GM12873 (cell line): ENCODE measurements around the gene RGS17.

Experiments used
- TF ChIP-seq, protein P1 (sequence below): IDR thresholded peaks from 2 replicates; pipeline ENCODE4 v1.5.1; 2012; ENCODE audit warnings: low read depth, mild to moderate bottlenecking, moderate library complexity, low read length, control low read depth; ENCODE audit not compliant: insufficient read depth; ENCODE audit errors: missing control alignments

Gene RGS17

DNA sequence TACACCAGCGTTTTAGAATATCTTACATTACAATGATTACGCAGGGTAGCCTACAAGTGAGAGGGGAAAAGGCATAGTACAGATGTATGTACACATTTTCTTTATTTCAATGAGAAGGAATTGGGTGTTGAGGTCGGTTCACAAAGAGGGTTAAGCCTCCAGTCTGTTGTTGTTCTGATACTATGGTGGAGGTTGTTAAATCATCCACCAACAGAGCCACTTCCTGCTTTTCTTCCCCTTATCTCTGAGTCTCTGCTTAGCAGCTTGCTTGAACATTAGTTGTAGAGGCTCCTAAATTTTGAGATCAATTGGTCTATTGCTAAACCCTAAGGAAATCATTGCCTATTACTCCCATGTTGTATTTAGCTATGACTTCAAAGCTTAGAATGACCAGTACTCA is 7.3 kb downstream of the RGS17 start:
- TF ChIP-seq, protein P1, sequence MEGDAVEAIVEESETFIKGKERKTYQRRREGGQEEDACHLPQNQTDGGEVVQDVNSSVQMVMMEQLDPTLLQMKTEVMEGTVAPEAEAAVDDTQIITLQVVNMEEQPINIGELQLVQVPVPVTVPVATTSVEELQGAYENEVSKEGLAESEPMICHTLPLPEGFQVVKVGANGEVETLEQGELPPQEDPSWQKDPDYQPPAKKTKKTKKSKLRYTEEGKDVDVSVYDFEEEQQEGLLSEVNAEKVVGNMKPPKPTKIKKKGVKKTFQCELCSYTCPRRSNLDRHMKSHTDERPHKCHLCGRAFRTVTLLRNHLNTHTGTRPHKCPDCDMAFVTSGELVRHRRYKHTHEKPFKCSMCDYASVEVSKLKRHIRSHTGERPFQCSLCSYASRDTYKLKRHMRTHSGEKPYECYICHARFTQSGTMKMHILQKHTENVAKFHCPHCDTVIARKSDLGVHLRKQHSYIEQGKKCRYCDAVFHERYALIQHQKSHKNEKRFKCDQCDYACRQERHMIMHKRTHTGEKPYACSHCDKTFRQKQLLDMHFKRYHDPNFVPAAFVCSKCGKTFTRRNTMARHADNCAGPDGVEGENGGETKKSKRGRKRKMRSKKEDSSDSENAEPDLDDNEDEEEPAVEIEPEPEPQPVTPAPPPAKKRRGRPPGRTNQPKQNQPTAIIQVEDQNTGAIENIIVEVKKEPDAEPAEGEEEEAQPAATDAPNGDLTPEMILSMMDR: no peak

DNA sequence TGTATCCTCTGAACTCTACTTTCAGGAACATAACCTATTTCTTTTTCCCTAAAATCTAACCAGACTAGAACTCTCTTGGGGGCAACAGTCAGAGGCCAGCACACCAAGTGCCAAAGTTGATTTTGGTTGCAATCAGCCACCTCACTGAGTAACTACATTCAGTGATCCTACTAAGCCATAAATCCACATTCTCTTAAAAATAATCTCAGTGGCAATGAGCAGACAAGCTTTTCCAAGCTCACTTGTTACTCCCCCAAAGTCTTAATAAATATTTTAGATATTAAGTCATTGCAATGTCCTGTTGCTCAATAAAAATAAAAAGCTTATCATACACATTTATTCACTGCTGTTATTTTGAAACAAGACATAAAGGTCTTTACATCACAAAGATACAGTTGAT is 9.8 kb downstream of the RGS17 start:
- TF ChIP-seq, protein P1: no peak

DNA sequence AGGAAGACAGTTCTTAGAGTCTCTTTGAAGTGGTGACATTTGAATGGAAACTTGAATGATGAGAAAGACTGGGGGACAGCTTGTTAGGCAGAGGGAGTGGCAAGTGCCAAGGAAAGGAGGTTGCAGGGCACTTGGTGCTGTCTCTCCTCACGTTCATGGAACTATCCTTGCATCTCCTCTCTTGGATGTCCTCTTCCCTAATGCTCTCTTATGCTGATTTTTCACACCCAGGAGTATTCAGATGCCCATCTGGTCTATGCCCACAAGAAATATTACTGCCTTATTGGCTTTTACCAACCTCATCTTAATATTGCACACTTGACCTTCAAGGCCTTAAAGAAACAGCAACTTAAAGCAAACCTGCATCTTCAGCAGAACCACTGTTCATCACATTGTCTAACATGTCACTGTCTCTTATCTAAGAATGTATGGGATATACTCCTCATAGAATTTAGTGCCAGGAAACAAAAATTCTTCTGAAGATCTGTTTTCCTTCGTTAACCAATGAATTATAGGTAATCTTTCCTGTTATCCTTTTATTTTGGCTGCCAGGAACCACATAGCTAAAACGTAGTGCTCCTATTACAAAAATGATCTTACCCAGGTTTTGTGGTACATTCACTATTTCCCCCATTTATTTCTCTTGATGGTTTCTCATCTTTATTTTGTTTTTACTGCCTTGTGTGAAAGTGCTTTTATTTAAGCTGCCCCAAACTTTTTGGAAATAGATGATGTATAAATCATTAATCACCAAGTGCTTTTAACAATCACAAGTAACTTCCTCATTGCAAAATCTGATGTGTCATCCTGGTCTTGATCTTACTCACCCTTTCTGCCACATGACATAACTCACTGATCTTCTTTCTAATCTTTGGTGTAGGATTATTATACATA is 12.8 kb downstream of the RGS17 start:
- TF ChIP-seq, protein P1: no peak

DNA sequence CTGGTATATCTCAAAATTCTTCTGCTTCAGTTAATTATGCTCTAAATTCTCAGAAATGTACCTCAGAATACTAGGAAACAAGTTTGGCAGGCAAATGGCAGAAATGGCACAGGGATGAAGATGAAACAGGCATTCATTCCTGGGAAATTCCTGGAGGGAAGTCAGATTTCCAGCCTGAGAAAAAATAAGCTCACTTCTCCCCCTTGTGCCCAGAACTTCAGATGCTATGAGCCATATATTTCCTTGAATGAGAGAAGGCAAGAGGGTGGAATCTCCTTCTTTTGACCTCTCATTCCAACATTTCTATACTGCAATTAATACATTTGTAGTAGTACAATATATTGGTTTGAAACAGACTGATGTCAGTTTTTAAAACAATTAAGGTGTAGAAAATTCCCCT is 22.8 kb downstream of the RGS17 start:
- TF ChIP-seq, protein P1: no peak

DNA sequence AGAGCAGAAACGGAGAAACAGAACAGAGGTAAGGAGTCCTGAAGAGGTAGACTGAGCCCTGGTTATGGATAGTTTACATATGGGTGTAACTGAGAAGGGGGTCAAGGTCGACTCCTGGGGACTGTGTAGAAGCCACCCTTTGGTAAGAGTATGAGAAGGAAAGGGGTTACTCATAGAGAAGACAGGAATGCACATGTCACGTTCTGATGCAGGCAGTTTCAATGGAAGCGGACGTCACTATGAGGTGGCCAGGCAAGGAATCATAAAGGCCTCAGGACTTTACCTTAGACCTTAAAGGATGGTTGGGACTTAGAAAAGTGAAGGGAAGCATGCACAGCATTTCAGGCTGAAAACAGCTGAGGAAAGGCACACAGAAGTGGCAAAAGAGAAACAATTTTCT is 25.1 kb downstream of the RGS17 start:
- TF ChIP-seq, protein P1: no peak

DNA sequence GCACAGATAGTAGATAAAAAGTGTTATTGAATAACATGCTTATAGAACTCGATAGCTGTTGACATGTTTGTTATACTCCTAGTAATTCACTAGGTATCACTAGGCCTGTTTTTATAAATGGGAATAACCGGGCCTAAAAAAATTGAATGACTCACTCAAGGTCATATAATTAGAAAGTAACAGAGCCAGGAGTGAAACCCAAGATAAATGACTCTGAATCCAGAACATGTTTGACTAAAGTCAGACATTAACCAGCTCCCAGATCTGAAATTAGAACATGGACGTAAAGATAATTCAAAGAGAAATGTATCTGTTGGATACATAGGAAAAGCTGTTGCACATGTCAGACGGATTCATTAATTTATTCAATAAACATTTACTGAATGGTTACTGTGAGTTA is 26.9 kb downstream of the RGS17 start:
- TF ChIP-seq, protein P1: no peak

DNA sequence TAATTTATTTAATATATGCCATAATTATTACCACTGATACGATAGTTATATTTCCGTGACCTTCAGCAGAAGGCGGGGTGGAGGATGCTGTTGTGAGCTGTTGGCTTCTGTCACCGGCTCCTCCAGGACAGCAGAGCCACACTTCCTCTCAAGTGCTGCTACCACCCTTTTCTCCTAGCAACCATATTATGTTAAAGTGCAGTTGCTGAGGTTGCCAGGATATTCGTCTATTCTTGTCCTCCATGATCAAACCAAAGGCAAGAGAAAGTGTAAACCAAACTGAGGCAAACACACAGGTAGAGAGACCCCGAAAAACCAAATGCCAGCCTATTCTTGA is 27.8 kb downstream of the RGS17 start:
- TF ChIP-seq, protein P1: no peak
